IMR-90 (cell line): Measurements from ENCODE around the gene TEAD1. TPM values are rescaled to one million over a fixed set of nuclear protein-coding genes. Genes with fewer than 3 reads are reported as not detected.

Experiments
- ATAC-seq: fragments of 200-7000 bp; cut with Tn5 transposase; 2 replicates; pipeline ENCODE4 v1.9.1; 2020; ENCODE audit warnings: low read depth, mild to moderate bottlenecking, moderate library complexity
- BruUV-seq: library from RNA; stranded (reverse); fragments of 400-500 nt; replicated peaks from 2 replicates; lab custom pipeline; 2021; lab: Mats Ljungman, UMichigan
- CTCF ChIA-PET: fragments of 300-600 bp; formaldehyde crosslinking; extraction: SDS; loops from one replicate; lab custom pipeline; 2021; ENCODE audit warnings: antibody characterized with exemption; lab: Yijun Ruan, JAX
- POLR2A ChIA-PET: fragments of 300-600 bp; sonication (Branson Sonifier 250); formaldehyde crosslinking; loops from one replicate; lab custom pipeline; 2022; ENCODE audit warnings: antibody characterized with exemption; ENCODE audit not compliant: unreplicated experiment; lab: Charles Lee
- DNase-seq: peaks from one replicate; pipeline ENCODE4 v3.0.0; 2013
- H2AFZ ChIP-seq: replicated peaks from 2 replicates; pipeline ENCODE3; 2013; ENCODE audit warnings: low read length, mild to moderate bottlenecking; ENCODE audit not compliant: poor library complexity
- H2AK5ac ChIP-seq: 2 replicates; pipeline ENCODE4 v1.6.1; 2013; ENCODE audit warnings: low read depth, low read length, inconsistent platforms
- H2AK9ac ChIP-seq: replicated peaks from 2 replicates; pipeline ENCODE3; 2013; ENCODE audit warnings: mild to moderate bottlenecking, low read depth, low read length, moderate library complexity; ENCODE audit not compliant: poor library complexity
- H2BK120ac ChIP-seq: 2 replicates; pipeline ENCODE4 v1.6.1; 2013; ENCODE audit warnings: low read depth, low read length, inconsistent platforms
- H2BK15ac ChIP-seq: 3 replicates; pipeline ENCODE4 v1.6.1; 2013; ENCODE audit warnings: low read depth, low read length, inconsistent platforms
- H2BK20ac ChIP-seq: 2 replicates; pipeline ENCODE4 v1.6.1; 2013; ENCODE audit warnings: low read depth, mild to moderate bottlenecking, inconsistent platforms, low read length, moderate library complexity
- H2BK5ac ChIP-seq: 2 replicates; pipeline ENCODE4 v1.6.1; 2013; ENCODE audit warnings: mild to moderate bottlenecking, low read depth, low read length, inconsistent platforms; ENCODE audit not compliant: poor library complexity, severe bottlenecking
- H3K14ac ChIP-seq: replicated peaks from 2 replicates; pipeline ENCODE4 v1.6.1; 2013; ENCODE audit warnings: low read depth, low read length, inconsistent platforms
- H3K18ac ChIP-seq: 2 replicates; pipeline ENCODE4 v1.6.1; 2013; ENCODE audit warnings: low read depth, low read length, control low read depth
- H3K23ac ChIP-seq: 2 replicates; pipeline ENCODE4 v1.6.1; 2013; ENCODE audit warnings: low read depth, low read length, inconsistent platforms
- H3K27ac ChIP-seq: 2 replicates; pipeline ENCODE4 v1.5.1; 2013; ENCODE audit warnings: mild to moderate bottlenecking, control low read depth, low read length; ENCODE audit not compliant: insufficient read depth
- H3K27me3 ChIP-seq: 2 replicates; pipeline ENCODE4 v1.6.1; 2013; ENCODE audit warnings: low read length; ENCODE audit not compliant: control insufficient read depth, insufficient read depth
- H3K36me3 ChIP-seq: 2 replicates; pipeline ENCODE4 v1.6.1; 2013; ENCODE audit warnings: low read length, mixed read lengths; ENCODE audit not compliant: control insufficient read depth, insufficient read depth
- H3K4ac ChIP-seq: 2 replicates; pipeline ENCODE4 v1.6.1; 2013; ENCODE audit warnings: low read depth, low read length, inconsistent platforms
- H3K4me1 ChIP-seq: 2 replicates; pipeline ENCODE4 v1.6.1; 2013; ENCODE audit warnings: low read length, mixed read lengths; ENCODE audit not compliant: control insufficient read depth, insufficient read depth
- H3K4me2 ChIP-seq: 2 replicates; pipeline ENCODE4 v1.6.1; 2013; ENCODE audit warnings: low read depth, mild to moderate bottlenecking, control low read depth, low read length, moderate library complexity
- H3K4me3 ChIP-seq: 2 replicates; pipeline ENCODE4 v1.5.1; 2013; ENCODE audit warnings: low read depth, mild to moderate bottlenecking, control low read depth, low read length, moderate library complexity; ENCODE audit not compliant: insufficient read depth
- H3K56ac ChIP-seq: 2 replicates; pipeline ENCODE4 v1.6.1; 2013; ENCODE audit warnings: low read length, inconsistent platforms; ENCODE audit not compliant: insufficient read depth; ENCODE audit errors: extremely low read depth
- H3K79me1 ChIP-seq, 2 experiments: 2 replicates each; pipeline ENCODE4 v1.6.1; 2013; ENCODE audit warnings: low read length in 2 of 2, inconsistent platforms in 1 of 2, low read depth in 1 of 2
- H3K9ac ChIP-seq: 2 replicates; pipeline ENCODE4 v1.6.1; 2013; ENCODE audit warnings: low read depth, low read length, control low read depth
- H3K9me1 ChIP-seq: 2 replicates; pipeline ENCODE4 v1.6.1; 2013; ENCODE audit warnings: low read length, inconsistent platforms; ENCODE audit not compliant: insufficient read depth
- H3K9me3 ChIP-seq: 2 replicates; pipeline ENCODE4 v1.6.1; 2013; ENCODE audit warnings: low read length; ENCODE audit not compliant: control insufficient read depth, insufficient read depth
- H4K20me1 ChIP-seq: 2 replicates; pipeline ENCODE4 v1.6.1; 2013; ENCODE audit warnings: low read length, inconsistent platforms; ENCODE audit not compliant: insufficient read depth
- H4K5ac ChIP-seq: 2 replicates; pipeline ENCODE4 v1.6.1; 2013; ENCODE audit warnings: mild to moderate bottlenecking, low read depth, low read length, control low read depth
- H4K8ac ChIP-seq, 2 experiments: 2 replicates each; pipeline ENCODE4 v1.6.1; 2013; ENCODE audit warnings: low read depth in 2 of 2, low read length in 2 of 2, control low read depth in 1 of 2, inconsistent platforms in 1 of 2
- H4K91ac ChIP-seq: 2 replicates; pipeline ENCODE4 v1.6.1; 2013; ENCODE audit warnings: low read depth, low read length, inconsistent platforms; ENCODE audit not compliant: insufficient read depth
- CEBPB ChIP-seq: IDR thresholded peaks from 2 replicates; pipeline ENCODE4 v1.6.1; 2012; ENCODE audit warnings: low read depth, low read length, improper control_type of control experiment
- SMC3 ChIP-seq: fragments of 150-350 bp; IDR thresholded peaks from 2 replicates; pipeline ENCODE4 v1.6.1; 2016; ENCODE audit warnings: low read depth, mild to moderate bottlenecking, antibody characterized with exemption, low read length, moderate library complexity
- WGBS, 2 experiments: methylation state at CpG; one replicate each; pipeline versions ENCODE4 v1.1.5 to v1.1.7; 2013; ENCODE audit warnings: missing lambda C conversion rate in 2 of 2; ENCODE audit not compliant: insufficient read length in 1 of 2; ENCODE audit errors: extremely low coverage in 2 of 2; 5-methylcytosine and 5-hydroxymethylcytosine counted together
- dilution Hi-C: fragments of 300-500 bp; cut with HindIII; formaldehyde crosslinking; loops from one replicate; pipeline ENCODE4 v1.14.3; 2018; ENCODE audit warnings: low sequenced_read_pairs; ENCODE audit not compliant: unreplicated experiment
- in situ Hi-C: fragments of 300-500 bp; cut with MboI; formaldehyde crosslinking; loops from 3 replicates; pipeline ENCODE4 v1.14.3; 2019; ENCODE audit warnings: low sequenced_read_pairs, inconsistent platforms, mixed read lengths
- intact Hi-C: fragments of 100-400 bp; cut with micrococcal nuclease; formaldehyde crosslinking; loops from 2 replicates; pipeline ENCODE4 v1.10.0; 2022
- polyA plus RNA-seq, 3 experiments: library from polyadenylated mRNA; depleted of rRNA; stranded (reverse); fragments of >200 nt; gene quantifications; 2 replicates each; pipeline ENCODE4 v1.2.3, GENCODE V29; 2012; ENCODE audit warnings: low replicate concordance in 1 of 3
- total RNA-seq: library from RNA; depleted of rRNA; stranded (reverse); fragments of >200 nt; gene quantifications from 2 replicates; pipeline ENCODE4 v1.2.3, GENCODE V29; 2012

TEAD1 gene
- total and polyA plus RNA-seq, 2 of the 4 experiments (the other 2 are of a cell fraction), result 51.8 to 69.2 TPM

- Histone ChIP-seq H2BK120ac (no peak overlapping the region), H2AK9ac (no peak overlapping the region), H3K79me1 (peaks cover 21 to 84% of the 10 kb centered on the region in 2 experiments), H2AFZ (no peak overlapping the region), H3K4me3 (no peak overlapping the region), H4K91ac (no peak overlapping the region), H3K9me3 (no peaks in the 10 kb centered on the region), H4K5ac (no peak overlapping the region), H3K4ac (no peak overlapping the region), H4K8ac (no peak overlapping the region), H3K18ac (no peak overlapping the region), H3K27me3 (no peaks in the 10 kb centered on the region), H2BK20ac (no peak overlapping the region), H2BK5ac (no peak overlapping the region), H3K23ac (no peak overlapping the region), H4K20me1 (peaks cover 78% of the 10 kb centered on the region), H3K9me1 (peaks cover 24% of the 10 kb centered on the region), H3K36me3 (no peaks in the 10 kb centered on the region), H3K27ac (no peak overlapping the region), H2AK5ac (no peak overlapping the region), H3K4me2 (no peak overlapping the region), H3K14ac (no peak overlapping the region), H3K56ac (no peak overlapping the region), H2BK15ac (no peak overlapping the region), H3K4me1 (peaks cover 10% of the 10 kb centered on the region), H3K9ac (no peak overlapping the region)
- intact Hi-C loops (no loop called here), dilution Hi-C loops (no loop called here), in situ Hi-C loops (no loop called here)
- CTCF ChIA-PET, result no interaction called here
- WGBS, 2 experiments, result 100% methylated on average over 1 of the region's 2 CpGs; no CpG with 5 or more reads in 1 of the 2 experiments
- no peak for TF ChIP-seq SMC3
- TF ChIP-seq CEBPB, result 0 out of 2 replicates have a peak, but pooled peaks have one; percentile 3
- POLR2A ChIA-PET, result no interaction called here
- DNase-seq, result no peak
- no TSS peak for BruUV-seq
- no peak for ATAC-seq
Measured at GRCh38 chr11:12834166-12834565, 159.9 kb downstream of the TEAD1 start.
